ENCODE measurements around the gene MSRB1. TPM values are rescaled to one million over a fixed set of nuclear protein-coding genes. Genes with fewer than 3 reads are reported as not detected.

MSRB1 gene, protein sequence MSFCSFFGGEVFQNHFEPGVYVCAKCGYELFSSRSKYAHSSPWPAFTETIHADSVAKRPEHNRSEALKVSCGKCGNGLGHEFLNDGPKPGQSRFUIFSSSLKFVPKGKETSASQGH
- total RNA-seq, result 10 to 100 TPM; 12.4 to 49.2 (median 31.1) TPM
- 10 to 100 TPM; 48.4 to 70.2 TPM for polyA plus RNA-seq
- long read RNA-seq, donor 1, transcript MSRB1-201 (4 exons, 1,423 nt), result major isoform, 88 of 94 reads
- long read RNA-seq, donor 1, partial matches to known transcripts, result 1 of 94 reads
- long read RNA-seq, donor 1, other reads (novel, unspliced or antisense), result 4 of 94 reads
- long read RNA-seq, donor 2, transcript MSRB1-201 (4 exons, 1,423 nt), result major isoform, 197 of 201 reads
- long read RNA-seq, donor 2, partial matches to known transcripts, result 1 of 201 reads
- long read RNA-seq, donor 2, other reads (novel, unspliced or antisense), result 1 of 201 reads
- long read RNA-seq, donor 3, transcript MSRB1-201 (4 exons, 1,423 nt), result major isoform, 43 of 46 reads
- long read RNA-seq, donor 3, partial matches to known transcripts, result 1 of 46 reads
- long read RNA-seq, donor 3, other reads (novel, unspliced or antisense), result 2 of 46 reads

DNA sequence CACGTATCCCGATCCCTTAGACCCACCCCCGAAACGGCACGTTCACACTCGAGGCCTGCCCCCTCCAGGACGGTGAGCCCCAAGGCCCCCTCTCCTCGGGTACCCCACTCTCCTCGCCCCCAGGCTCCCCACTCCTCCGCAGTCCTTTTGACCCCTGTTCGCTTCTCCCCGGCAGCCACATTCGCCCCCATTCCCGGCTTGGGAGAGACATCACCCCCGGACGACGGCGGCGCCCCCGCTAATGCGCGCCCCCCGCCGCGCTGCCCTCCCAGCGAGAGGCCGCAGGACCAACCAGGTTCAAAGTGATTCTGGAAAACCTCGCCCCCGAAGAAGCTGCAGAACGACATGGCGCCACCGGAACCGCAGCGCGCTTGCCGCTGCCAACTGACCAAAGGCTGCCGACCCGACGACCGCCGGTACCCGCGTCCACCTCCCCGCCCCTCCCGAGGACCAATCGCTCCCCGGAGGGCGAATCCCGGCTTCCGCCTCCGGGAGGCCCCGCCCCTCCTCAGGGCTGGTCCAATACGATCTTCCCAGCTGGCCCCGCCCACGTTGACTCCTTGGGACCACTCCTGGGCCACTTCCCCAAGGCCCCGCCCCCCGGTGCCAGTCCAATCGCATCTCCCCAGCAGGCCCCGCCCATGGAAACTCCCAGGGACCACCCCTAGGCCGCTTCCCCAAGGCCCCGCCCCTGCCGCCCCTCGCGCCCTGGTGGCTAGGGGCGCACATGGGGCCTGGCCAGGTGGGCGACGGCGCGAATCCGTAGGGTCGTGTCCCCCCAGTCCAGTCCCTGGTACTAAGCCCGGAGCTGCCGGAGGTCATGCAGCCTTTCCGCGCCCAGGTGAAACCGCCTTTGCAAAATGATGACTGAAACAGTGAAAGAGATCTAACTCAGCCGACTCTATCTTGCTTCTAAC, at the start of gene MSRB1:
MSRB1 (minus strand) TSS at position 390 of the 917 bp plus-strand sequence; CDS start at position 347, 43 bp downstream.
- Histone ChIP-seq H3K4me3 (peak within 1 kb of the TSS; percentile 50 to 88 (median 78)), H3K27me3 (no peaks in the 10 kb centered on the region), H3K36me3 (peaks cover 0 to 36% (median 31%) of the 10 kb centered on the region in 9 donors), H3K4me1 (peaks cover 0 to 30% (median 16%) of the 10 kb centered on the region in 12 donors), H3K27ac (peak within 1 kb of the TSS in 11 of 12 donors; percentile 77 to 89 (median 81)), H3K9me3 (no peaks in the 10 kb centered on the region)
- 2 to 5% (median 2%) methylated on average over 31 to 77 of the region's 77 CpGs for WGBS, 4 donors
- intact Hi-C loops (cut with DNase I), result loop anchor here in 2 of 10 donors (1.0 to 5.0 kb wide), 2 partner anchors 18 to 161 kb away; partner anchors contain the start of genes NUBP2 (in 1 of the 2) and SPSB3 (in 1 of the 2)
- TF ChIP-seq POLR2A (IDR thresholded peaks at IDR 0.05), result peak; percentile 90 to 98
- TF ChIP-seq, protein P1, sequence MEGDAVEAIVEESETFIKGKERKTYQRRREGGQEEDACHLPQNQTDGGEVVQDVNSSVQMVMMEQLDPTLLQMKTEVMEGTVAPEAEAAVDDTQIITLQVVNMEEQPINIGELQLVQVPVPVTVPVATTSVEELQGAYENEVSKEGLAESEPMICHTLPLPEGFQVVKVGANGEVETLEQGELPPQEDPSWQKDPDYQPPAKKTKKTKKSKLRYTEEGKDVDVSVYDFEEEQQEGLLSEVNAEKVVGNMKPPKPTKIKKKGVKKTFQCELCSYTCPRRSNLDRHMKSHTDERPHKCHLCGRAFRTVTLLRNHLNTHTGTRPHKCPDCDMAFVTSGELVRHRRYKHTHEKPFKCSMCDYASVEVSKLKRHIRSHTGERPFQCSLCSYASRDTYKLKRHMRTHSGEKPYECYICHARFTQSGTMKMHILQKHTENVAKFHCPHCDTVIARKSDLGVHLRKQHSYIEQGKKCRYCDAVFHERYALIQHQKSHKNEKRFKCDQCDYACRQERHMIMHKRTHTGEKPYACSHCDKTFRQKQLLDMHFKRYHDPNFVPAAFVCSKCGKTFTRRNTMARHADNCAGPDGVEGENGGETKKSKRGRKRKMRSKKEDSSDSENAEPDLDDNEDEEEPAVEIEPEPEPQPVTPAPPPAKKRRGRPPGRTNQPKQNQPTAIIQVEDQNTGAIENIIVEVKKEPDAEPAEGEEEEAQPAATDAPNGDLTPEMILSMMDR (IDR thresholded peaks at IDR 0.05), result no peak
- ATAC-seq (peak; percentile 91 to 96 (median 93)), DNase-seq (peak; percentile 100)

GRCh38 chr16:1991948-1992703, 49.1 kb upstream of the MSRB1 start:
- Histone ChIP-seq H3K27me3 (peaks cover 11 to 39% (median 30%) of the 10 kb centered on the region in 9 donors), H3K27ac (peak overlapping the region in 4 of 12 donors; percentile 14 to 76 (median 38)), H3K4me1 (peaks cover 5 to 36% (median 18%) of the 10 kb centered on the region in 12 donors), H3K36me3 (peaks cover 0 to 9% (median 5%) of the 10 kb centered on the region in 9 donors), H3K4me3 (peak overlapping the region in 11 of 12 donors; percentile 6 to 60 (median 47)), H3K9me3 (no peaks in the 10 kb centered on the region)
- intact Hi-C loops (cut with DNase I), result loop anchor here in 1 of 10 donors (10.0 kb wide), 1 partner anchor 127 kb away; no protein-coding TSS in a partner anchor
- DNase-seq, result peak; percentile 92 to 98 (median 97)
- ATAC-seq, result peak; percentile 70 to 94 (median 91)
- TF ChIP-seq, protein P1 (IDR thresholded peaks at IDR 0.05), result no peak
- no peak for TF ChIP-seq POLR2A (IDR thresholded peaks at IDR 0.05)
- 3 to 10% (median 6%) methylated on average over 43 to 96 of the region's 96 CpGs for WGBS, 4 donors

GRCh38 chr16:1991588-1991947, 48.6 kb upstream of the MSRB1 start:
- DNase-seq (no peak), ATAC-seq (peak in 1 of 4 donors; percentile 4)
- TF ChIP-seq POLR2A (IDR thresholded peaks at IDR 0.05), result no peak
- TF ChIP-seq, protein P1 (IDR thresholded peaks at IDR 0.05), result no peak
- peaks cover 11 to 39% (median 30%) of the 10 kb centered on the region in 9 donors for H3K27me3 ChIP-seq
- H3K4me1 ChIP-seq, result peaks cover 5 to 36% (median 18%) of the 10 kb centered on the region in 12 donors
- WGBS, 4 donors, result 11 to 19% (median 14%) methylated on average over 21 to 22 of the region's 22 CpGs
- peak overlapping the region in 4 of 12 donors; percentile 14 to 76 (median 38) for H3K27ac ChIP-seq
- intact Hi-C loops (cut with DNase I), result loop anchor here in 1 of 10 donors (10.0 kb wide), 1 partner anchor 127 kb away; no protein-coding TSS in a partner anchor
- peak overlapping the region in 11 of 12 donors; percentile 6 to 60 (median 47) for H3K4me3 ChIP-seq
- H3K9me3 ChIP-seq, result no peaks in the 10 kb centered on the region
- H3K36me3 ChIP-seq, result peaks cover 0 to 8% (median 1%) of the 10 kb centered on the region in 9 donors
